PC-3 (cell line): Measurements from ENCODE around the gene NTM.

Experiments
- EZH2 ChIP-seq: fragments of 300-600 bp; sonication (generic); IDR thresholded peaks from one replicate; pipeline ENCODE4 v1.6.1; 2017; ENCODE audit warnings: antibody characterized with exemption, mild to moderate bottlenecking, low read length; ENCODE audit not compliant: unreplicated experiment
- TF ChIP-seq, protein P1 (sequence below): fragments of 300-600 bp; sonication (generic); conservative IDR thresholded peaks from 2 replicates; pipeline ENCODE4 v1.5.1; 2017; ENCODE audit warnings: antibody characterized with exemption, low read depth, mild to moderate bottlenecking, low read length

DNA sequence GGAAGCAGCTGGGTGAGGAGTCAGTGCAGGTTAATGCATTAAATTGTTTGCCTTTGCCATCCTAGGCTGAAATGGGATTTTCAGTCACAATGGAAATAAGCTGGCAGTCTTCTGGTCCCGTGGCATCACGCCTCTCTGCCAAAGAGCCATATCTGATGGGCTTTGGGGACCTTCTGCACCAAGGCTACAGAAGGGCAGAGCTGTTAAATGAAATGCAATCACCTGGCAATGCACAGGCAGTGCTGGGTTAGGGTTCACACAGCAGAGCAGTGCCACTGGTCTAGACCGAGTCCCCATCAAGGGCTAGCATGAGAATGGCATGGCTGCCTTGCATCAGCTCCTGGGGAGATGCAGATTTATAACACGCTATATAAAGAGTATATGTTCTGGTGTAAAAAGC is 749.2 kb downstream of the NTM start:
- TF ChIP-seq EZH2, result no peak
- TF ChIP-seq, protein P1, sequence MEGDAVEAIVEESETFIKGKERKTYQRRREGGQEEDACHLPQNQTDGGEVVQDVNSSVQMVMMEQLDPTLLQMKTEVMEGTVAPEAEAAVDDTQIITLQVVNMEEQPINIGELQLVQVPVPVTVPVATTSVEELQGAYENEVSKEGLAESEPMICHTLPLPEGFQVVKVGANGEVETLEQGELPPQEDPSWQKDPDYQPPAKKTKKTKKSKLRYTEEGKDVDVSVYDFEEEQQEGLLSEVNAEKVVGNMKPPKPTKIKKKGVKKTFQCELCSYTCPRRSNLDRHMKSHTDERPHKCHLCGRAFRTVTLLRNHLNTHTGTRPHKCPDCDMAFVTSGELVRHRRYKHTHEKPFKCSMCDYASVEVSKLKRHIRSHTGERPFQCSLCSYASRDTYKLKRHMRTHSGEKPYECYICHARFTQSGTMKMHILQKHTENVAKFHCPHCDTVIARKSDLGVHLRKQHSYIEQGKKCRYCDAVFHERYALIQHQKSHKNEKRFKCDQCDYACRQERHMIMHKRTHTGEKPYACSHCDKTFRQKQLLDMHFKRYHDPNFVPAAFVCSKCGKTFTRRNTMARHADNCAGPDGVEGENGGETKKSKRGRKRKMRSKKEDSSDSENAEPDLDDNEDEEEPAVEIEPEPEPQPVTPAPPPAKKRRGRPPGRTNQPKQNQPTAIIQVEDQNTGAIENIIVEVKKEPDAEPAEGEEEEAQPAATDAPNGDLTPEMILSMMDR, result no peak
